ENCODE data around the gene BACE2.

GRCh38 chr21:41143596-41144325 is 24.2 kb upstream of the BACE2 start:
- TF ChIP-seq RARB (CRISPR knock-in tag; IDR thresholded peaks at IDR 0.05), result no peak
- TF ChIP-seq OSR1 (CRISPR knock-in tag; IDR thresholded peaks at IDR 0.05), result no peak
- TF ChIP-seq PATZ1 (CRISPR knock-in tag; IDR thresholded peaks at IDR 0.05; ENCODE audit: borderline replicate concordance), result no peak
- TF ChIP-seq TOX (CRISPR knock-in tag; IDR thresholded peaks at IDR 0.05; ENCODE audit: borderline replicate concordance), result no peak
- TF ChIP-seq GLIS3 (CRISPR knock-in tag; IDR thresholded peaks at IDR 0.05), result no peak
- TF ChIP-seq ZFP30 (CRISPR knock-in tag; IDR thresholded peaks at IDR 0.05), result no peak
- TF ChIP-seq ESRRG (CRISPR knock-in tag; IDR thresholded peaks at IDR 0.05), result no peak
- TF ChIP-seq CREB5 (CRISPR knock-in tag; IDR thresholded peaks at IDR 0.05; ENCODE audit: low read depth), result no peak

Data from SK-N-SH treated with all-trans-retinoic acid at 6 μM for 48 hours (cell line).